ENCODE results near the gene USP25. TPM values are rescaled to one million over a fixed set of nuclear protein-coding genes. Genes with fewer than 3 reads are reported as not detected.
A peak's percentile ranks its signal among the peaks of the same experiment; 100 is the strongest.

USP25 gene
- total RNA-seq, 1 experiment from 2014 or later = 35.1 TPM

- Histone ChIP-seq H3K4me1 (ENCODE audit: insufficient read depth, low read length) (peaks cover 3% of the 10 kb centered on the region; the same call in 1 of the 2 replicates), H2AFZ (ENCODE audit: low read length) (no peak overlapping the region), H2BK15ac (ENCODE audit: low read depth, low read length) (no peak overlapping the region), H3K18ac (ENCODE audit: insufficient read length, low read depth, low read length) (no peak overlapping the region), H3K27me3 (ENCODE audit: insufficient read depth, low read length) (no peaks in the 10 kb centered on the region), H2BK5ac (ENCODE audit: insufficient read length, low read length) (no peak overlapping the region), H3K9me3 (ENCODE audit: control insufficient read depth, low read depth, low read length) (no peaks in the 10 kb centered on the region), H3K4ac (ENCODE audit: low read depth, low read length) (no peak overlapping the region), H3K79me2 (ENCODE audit: insufficient read depth, low read length) (peaks cover 2% of the 10 kb centered on the region; the same call in 1 of the 2 replicates), H3K23me2 (ENCODE audit: insufficient read length, low read depth, low read length, poor library complexity, severe bottlenecking) (no peaks in the 10 kb centered on the region), H4K8ac (replicated peaks; ENCODE audit: insufficient read length, low read depth, low read length) (no peak overlapping the region), H2BK120ac (ENCODE audit: low read depth, low read length, poor library complexity, severe bottlenecking) (no peak overlapping the region), H3K9ac (ENCODE audit: extremely low read depth, insufficient read length, low read length) (no peak overlapping the region), H3K27ac (ENCODE audit: insufficient read length, low read depth, low read length) (no peak overlapping the region), H4K5ac (ENCODE audit: insufficient read length, low read depth, low read length) (no peak overlapping the region), H3K14ac (ENCODE audit: insufficient read depth, low read length) (no peak overlapping the region), H3K4me2 (ENCODE audit: insufficient read depth, insufficient read length, low read length) (no peak overlapping the region), H3K56ac (ENCODE audit: insufficient read length, low read depth, low read length) (no peak overlapping the region), H3K79me1 (ENCODE audit: insufficient read depth, low read depth, low read length, poor library complexity, severe bottlenecking) (peaks cover 4% of the 10 kb centered on the region), H4K20me1 (ENCODE audit: control insufficient read depth, insufficient read depth, insufficient read length) (no peaks in the 10 kb centered on the region), H2BK12ac (ENCODE audit: insufficient read length, low read depth, low read length) (no peak overlapping the region), H2BK20ac (ENCODE audit: low read depth, low read length, poor library complexity, severe bottlenecking) (no peak overlapping the region), H2AK5ac (ENCODE audit: insufficient read length, low read length) (no peak overlapping the region), H3T11ph (ENCODE audit: low read length) (no peak overlapping the region), H4K91ac (ENCODE audit: insufficient read length, low read depth, low read length) (no peak overlapping the region), H3K23ac (ENCODE audit: insufficient read length, low read depth, low read length) (no peak overlapping the region)
- no peak for TF ChIP-seq CTCF (conservative IDR thresholded peaks at IDR 0.05)
- H3K4me1 Mint-ChIP-seq = peaks cover 27 to 40% of the 10 kb centered on the region in 2 experiments
- no peak overlapping the region for H3K4me3 Mint-ChIP-seq
- H3K36me3 Mint-ChIP-seq (ENCODE audit: insufficient read depth in 1 of 3, low read depth in 3 of 3) = peaks cover 0 to 6% (median 6%) of the 10 kb centered on the region in 3 experiments; a peak in 4 of 7 replicates
- H3K27me3 Mint-ChIP-seq (ENCODE audit: low read depth) = no peaks in the 10 kb centered on the region
- peak overlapping the region in 1 of 3 experiments; percentile 31; a peak in 1 of 7 replicates for H3K27ac Mint-ChIP-seq
- H3K9me3 Mint-ChIP-seq = no peaks in the 10 kb centered on the region
- whole genome bisulfite sequencing (ENCODE audit: extremely low coverage, insufficient read length, low lambda C conversion rate) = no CpG with 5 or more reads among the region's 2 CpGs
- no peak for DNase-seq
Observed at GRCh38 chr21:15768853-15769252, 39.1 kb downstream of the USP25 start.
